GM18517 (cell line): ENCODE data around the gene PIEZO2.

Experiments used
- ATAC-seq: cut with Tn5 transposase; IDR thresholded peaks from one replicate; pipeline ENCODE4 v1.9.1; 2021; ENCODE audit warnings: mild to moderate bottlenecking, moderate library complexity; ENCODE audit not compliant: unreplicated experiment

PIEZO2 gene

DNA sequence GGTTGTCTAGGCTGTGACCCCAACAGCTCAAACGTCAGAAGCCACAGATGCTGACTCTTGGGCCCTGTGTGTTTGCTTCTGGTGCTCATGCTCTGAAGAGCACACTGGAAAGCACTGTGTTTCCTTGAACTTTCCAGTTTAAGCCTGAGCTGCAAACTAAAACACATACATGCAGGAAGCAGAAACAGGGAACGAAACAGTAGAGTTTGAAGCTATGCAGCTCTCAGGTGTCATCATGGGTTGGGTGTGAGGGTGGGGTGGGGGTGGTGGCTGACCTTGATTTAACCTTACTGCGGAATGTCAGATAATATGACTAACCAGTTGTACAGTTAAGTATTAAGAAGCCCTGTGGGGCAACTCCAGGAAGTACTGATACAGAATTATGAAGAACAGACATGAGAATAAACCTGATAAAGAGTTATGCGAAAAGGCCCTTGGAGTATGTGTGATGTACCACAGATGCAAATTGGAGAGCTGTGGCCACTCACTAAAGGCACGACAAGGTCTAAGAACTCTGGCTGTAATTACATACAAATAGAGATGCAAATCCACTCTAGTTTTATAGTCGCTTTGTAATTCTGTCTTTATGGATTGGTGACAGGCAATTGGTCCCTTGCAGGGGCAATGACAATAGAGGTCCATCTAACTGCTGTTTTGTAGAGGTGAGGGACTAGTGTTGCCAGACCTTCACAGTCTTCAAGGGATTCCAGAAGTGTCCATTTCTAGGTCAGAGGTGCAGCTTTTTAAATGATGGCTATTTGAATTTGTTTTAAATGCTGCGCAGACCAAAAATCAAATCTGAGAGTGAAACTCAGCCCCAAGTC is 350.4 kb downstream of the PIEZO2 start:
- ATAC-seq, result no peak

DNA sequence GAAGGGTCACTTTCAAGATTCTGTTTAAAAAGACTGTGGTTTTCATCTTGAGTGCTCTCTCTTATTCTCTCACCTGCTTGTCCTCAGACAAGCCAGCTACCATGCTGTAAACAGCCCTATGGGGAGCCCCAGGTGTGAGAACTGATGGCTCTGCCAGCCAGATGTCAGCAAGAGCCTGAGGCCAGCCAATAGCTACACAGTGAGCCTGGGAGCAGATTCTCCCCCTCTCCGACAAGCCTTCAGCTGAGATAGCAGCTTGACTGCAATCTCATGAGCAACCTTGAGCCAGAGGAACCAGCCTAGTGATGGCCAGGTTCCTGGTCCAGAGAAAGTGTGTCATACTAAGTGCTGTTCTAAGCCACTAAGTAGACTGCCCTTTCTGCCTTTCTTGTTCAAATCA is 351.5 kb downstream of the PIEZO2 start:
- ATAC-seq, result no peak

- no peak for ATAC-seq
Observed at GRCh38 chr18:10794771-10795170, 354.6 kb downstream of the PIEZO2 start.

DNA sequence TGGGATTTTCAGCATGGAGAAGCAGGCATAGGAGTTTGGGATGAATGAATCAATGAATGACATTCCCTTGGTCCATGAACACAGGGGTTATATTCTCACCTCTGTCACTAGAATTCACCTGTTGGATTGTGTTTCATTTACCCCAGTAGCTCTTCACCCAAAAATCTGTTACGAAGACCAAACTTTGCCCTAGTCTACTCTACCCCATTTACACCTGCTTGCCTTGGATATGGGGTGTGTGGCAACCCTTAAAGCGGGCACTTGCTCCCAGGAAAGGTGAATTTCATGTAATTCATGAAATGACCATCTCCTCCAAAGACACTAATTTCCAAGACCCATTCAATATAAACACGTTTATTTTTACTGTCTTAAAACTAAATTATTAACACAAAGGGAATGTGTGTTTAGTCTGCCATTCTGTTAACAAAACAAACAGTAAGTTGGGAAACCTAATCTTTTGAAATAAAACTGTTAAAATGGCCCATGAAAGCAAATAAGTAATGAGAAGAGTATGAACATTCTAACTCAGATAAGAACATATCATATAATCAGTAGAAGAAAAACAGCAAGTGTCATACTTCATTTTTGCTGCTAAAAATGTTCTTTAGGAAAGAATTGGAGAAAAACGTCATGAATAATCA is 355.5 kb downstream of the PIEZO2 start:
- ATAC-seq, result no peak

DNA sequence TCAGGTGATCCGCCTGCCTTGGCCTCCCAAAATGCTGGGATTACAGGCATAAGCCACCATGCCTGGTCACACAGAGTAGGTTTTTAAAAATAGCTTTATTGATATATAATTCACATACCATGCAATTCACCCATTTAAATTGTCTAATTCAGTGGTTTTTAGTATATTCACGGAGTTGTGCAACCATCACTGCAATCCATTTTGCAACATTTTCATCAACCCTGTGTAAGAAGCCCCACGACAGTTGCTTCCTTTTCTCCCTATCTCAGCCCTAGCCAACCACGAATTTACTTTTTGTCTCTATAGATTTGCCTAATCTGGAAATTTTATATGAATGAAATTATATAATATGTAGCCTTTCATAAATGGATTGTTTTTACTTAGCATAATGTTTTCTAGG is 357.2 kb downstream of the PIEZO2 start:
- ATAC-seq, result no peak

DNA sequence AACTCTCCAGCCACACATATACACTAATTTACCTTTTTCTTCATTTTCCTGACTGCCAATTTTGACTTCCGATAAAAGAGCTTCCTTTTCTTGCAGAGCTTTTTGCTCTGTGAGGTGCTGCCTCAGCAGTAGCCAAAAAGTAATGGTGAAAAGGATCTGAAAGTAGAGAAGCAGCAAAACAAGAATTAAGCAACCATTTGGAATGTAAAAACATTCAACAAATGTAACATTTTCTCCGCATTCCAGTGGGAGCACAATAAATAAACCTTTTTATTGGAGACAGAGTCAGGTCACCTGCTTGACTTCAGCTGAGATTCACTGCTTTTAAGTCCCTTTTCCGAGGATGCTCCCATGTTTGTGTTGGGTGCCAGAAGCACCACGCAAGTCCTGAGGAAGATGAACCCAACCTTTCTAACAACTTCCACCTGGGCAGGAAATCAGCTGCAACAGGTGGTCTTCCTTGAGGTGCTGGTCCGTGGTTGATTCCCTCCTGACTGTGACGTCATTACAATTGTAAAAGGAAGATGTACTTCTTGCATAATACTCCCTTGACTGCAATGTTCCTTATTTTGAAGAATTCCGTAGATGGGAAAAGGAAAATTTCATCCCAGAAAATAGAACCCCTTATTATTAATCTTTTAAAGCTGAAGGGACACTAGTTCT is 358.1 kb downstream of the PIEZO2 start:
- ATAC-seq, result no peak

GRCh38 chr18:10789180-10789579 is 360.2 kb downstream of the PIEZO2 start:
- ATAC-seq, result no peak

GRCh38 chr18:10787293-10787901 is 362.0 kb downstream of the PIEZO2 start:
- peak; percentile 96 for ATAC-seq

DNA sequence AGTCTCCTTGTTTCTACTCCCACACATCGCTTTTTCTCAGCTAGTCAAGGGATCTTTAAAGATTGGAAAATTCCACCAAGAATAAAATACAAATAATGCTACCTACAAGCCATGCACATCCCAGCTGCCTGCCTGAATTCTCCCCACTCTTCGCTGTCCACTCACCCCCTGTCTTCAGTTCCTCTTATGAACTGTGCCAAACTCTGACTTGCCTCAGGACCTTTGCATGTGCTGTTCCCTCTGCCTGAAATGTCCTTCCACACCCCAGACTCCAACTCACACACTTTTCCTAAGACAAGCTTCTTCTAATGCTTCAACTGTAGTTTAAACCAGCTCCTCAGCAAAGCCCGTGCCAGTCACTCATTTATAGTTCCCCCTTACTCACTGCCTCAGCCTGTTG is 363.6 kb downstream of the PIEZO2 start:
- ATAC-seq, result no peak

DNA sequence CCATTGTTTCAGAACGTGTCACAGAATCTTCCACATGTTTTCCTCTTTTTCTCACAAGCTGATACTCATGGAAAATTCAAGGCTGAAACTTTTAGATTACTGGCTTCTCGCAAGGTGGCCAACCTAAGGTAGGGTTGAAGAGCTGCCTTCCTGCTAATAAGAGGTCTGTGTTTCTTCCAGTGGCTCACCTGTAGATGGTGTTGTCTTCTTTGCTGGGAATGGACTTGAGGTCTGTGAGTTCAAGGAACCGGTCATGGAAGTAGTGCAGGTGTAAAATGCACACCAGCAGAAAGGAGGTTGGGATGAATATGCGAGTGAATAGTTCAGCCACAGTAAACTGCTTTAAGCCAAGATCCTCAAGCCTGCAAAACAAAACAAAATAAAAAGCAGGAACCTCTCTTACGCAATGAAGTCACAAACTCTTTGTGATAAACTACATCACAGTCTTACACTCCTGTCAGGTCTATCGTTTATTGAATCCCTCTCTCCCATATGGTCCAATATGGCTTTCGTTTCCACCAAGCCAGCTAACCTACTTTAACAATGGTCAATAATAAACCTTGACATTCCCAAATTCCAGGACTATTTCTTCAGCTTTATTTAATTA is 364.7 kb downstream of the PIEZO2 start:
- no peak for ATAC-seq

GRCh38 chr18:10783941-10784340 is 365.4 kb downstream of the PIEZO2 start:
- ATAC-seq, result no peak

- ATAC-seq, result no peak
Observed at GRCh38 chr18:10776493-10776892, 372.9 kb downstream of the PIEZO2 start.

DNA sequence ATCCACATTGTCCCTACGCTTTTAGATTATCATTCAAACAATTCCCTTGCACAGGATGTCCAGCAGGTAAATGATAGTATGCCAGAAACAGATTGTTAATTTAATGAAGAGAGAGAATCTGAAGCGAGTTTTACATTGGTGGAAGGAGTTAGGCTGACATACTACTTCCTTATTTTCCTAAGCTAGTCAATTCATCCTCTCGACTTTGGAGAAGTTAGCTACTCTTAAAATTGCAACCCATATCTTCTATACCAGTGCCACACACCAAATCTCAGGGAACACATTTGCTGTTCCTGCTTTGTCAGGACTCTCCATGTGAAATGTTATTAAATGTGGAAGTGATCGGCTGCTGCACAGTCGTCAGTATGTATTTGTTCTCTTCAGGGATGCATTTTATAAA is 374.3 kb downstream of the PIEZO2 start:
- no peak for ATAC-seq

GRCh38 chr18:10771053-10771709 is 378.2 kb downstream of the PIEZO2 start:
- ATAC-seq, result no peak

DNA sequence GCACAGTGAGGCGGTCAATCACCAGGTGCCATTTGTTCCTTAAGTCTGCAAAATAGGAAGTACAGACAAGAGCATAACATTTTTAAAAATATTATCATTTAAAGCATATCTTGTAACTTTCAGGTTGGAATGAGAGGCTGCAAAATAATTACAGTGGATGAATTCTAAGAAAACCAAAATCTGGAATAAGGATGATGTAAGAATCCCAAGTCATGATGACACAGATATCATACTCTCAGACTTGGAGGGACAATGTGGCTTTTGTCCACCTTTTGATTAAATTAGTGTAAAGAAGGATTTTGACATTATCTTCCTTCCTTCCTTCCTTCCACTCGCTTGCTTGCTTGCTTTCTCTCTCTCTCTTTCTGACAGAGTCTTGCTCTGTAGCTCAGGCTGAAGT is 379.1 kb downstream of the PIEZO2 start:
- no peak for ATAC-seq

DNA sequence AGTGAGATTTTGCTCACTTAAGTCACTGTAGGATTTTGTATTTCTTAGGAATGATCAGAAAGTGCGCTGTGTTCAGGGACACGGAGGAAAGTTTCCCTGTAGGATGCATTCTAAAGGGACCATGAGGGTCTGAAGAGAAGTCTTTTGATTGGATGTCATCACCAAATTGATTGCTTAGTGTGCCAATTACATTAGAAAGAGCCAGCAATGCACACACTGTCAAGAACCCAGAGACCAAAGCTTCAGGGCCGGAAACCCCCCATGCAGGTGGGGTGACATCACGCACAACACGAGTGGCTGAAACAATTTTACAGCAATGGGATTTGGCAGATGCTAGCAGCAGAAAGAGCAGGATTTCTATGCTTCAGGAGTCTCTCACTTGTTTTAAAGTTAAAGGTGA is 381.1 kb downstream of the PIEZO2 start:
- no peak for ATAC-seq

DNA sequence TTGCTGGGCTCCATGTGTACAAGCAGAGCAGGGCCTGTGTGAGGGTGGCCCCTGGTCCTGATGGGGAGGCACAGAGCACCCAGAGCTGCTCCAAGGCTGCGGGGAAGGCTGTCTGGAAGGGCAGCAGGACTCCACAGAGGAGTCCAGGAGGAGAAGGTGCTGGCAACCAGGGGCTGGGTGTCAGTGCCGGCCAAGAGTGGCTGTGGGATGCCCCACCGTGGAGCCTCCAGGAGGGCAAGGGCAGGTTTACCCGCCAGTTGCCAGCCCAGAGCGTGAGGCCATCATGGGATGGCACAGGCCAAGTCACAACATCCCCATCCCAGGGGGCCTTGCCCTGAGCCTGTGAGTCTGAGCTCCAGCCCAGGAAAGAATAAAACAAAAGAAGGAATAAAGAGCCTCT is 381.7 kb downstream of the PIEZO2 start:
- ATAC-seq, result no peak

DNA sequence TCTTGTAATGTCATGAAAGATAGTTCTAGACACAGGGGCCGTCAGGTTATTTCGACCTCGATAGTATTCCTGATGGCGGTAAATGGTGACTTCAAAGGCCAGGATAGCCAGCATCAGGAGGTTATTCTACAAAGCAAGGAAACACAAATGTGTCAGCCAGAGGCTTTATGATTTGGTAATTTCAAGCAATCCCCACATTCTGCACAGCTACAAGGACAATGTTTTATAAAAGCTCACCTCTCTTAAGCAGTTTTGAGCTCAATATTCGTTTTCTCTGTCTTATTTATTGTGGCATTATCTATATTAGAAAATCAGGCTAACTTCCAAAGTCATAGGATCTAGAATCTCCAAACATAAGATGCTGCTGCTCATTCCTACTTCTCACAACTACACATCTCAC is 388.4 kb downstream of the PIEZO2 start:
- ATAC-seq, result no peak

- ATAC-seq, result no peak
Observed at GRCh38 chr18:10759241-10759640, 390.1 kb downstream of the PIEZO2 start.

DNA sequence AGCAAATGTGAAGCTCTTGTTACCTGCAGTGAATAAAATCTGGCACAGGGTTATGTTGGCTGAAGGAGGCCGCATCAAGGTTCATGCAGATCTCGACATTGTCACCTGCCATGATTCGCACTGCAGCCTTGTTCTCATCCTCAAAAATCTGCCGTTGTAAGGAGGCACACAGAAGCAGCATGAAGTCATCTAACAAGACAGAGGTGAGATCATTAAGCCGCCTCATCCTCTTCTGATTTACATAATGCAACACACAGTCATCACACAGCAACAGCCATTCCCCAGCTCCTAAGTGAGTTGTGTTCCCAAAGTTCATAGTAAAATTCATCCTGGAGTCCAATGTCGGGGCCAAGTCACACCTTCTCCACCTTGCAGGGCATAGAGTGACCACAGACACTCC is 391.4 kb downstream of the PIEZO2 start:
- ATAC-seq, result no peak

GRCh38 chr18:10757349-10757748 is 392.0 kb downstream of the PIEZO2 start:
- ATAC-seq, result no peak
